OCI-LY1 (cell line): Measurements from ENCODE around the gene CDCA7L.

ENCODE experiments used
- CTCF ChIP-seq: fragments of 200-600 bp; sonication (generic), shearing (Covaris generic); IDR thresholded peaks from 2 replicates; pipeline ENCODE4 v1.5.1; 2017; ENCODE audit warnings: mild to moderate bottlenecking, antibody characterized with exemption, low read length, moderate library complexity, mixed read lengths
- EZH2 ChIP-seq: fragments of 200-600 bp; sonication (generic), shearing (Covaris generic); IDR thresholded peaks from 2 replicates; pipeline ENCODE4 v1.8.0; 2017; ENCODE audit warnings: borderline replicate concordance, mixed run types, mild to moderate bottlenecking, antibody characterized with exemption, low read length, moderate library complexity, mixed read lengths

DNA sequence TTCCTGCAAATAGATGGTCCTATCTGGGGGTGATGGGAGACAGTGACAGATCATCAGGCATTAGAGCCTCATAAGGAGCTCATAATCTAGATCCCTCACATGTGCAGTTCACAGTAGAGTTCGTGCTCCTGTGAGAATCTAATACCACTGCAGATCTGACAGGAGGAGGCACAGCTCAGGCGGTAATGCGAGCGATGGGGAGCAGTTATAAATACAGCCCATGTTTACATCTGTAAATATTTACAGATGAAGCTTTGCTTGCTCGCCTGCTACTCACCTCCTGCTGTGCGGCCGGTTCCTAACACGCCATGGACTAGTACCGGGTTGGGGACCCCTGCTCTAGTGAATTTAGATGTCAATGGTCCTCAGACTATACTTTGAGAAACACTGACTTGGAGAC lies 17.0 kb upstream of the CDCA7L start:
- no peak for TF ChIP-seq EZH2
- no peak for TF ChIP-seq CTCF
